Keratinocyte (primary cell): ENCODE results near the gene TMEM231. TPM values are rescaled to one million over a fixed set of nuclear protein-coding genes. Genes with fewer than 3 reads are reported as not detected.

Experiments used
- DNase-seq: peaks from one replicate; pipeline ENCODE4 v3.0.0-alpha.2; 2011; ENCODE audit warnings: low read depth, missing footprints, low spot score
- FAIRE-seq: peaks from 2 replicates; lab custom pipeline; 2011; peaks lifted over from hg19 to GRCh38; lab: Jason Lieb, UNC
- H2AFZ ChIP-seq: 2 replicates; pipeline ENCODE4 v1.6.0; 2012; ENCODE audit warnings: low read length, control low read depth, inconsistent platforms; ENCODE audit not compliant: control insufficient read depth
- H3K27ac ChIP-seq: 2 replicates; pipeline ENCODE4 v1.5.1; 2011; ENCODE audit warnings: low read length; ENCODE audit not compliant: control insufficient read depth, insufficient read depth
- H3K27me3 ChIP-seq: 3 replicates; pipeline ENCODE4 v1.6.0; 2011; ENCODE audit warnings: low read length; ENCODE audit not compliant: control insufficient read depth, insufficient read depth; ENCODE audit errors: extremely low read depth
- H3K36me3 ChIP-seq, 2 experiments: 2 replicates in 1 of 2; 3 replicates in 1 of 2; pipeline ENCODE4 v1.5.1; 2011; ENCODE audit warnings: low read length in 2 of 2, mild to moderate bottlenecking in 1 of 2; ENCODE audit not compliant: control insufficient read depth in 2 of 2, insufficient read depth in 2 of 2; ENCODE audit errors: extremely low read depth in 1 of 2
- H3K4me1 ChIP-seq: 3 replicates; pipeline ENCODE4 v1.5.1; 2011; ENCODE audit warnings: low read length; ENCODE audit not compliant: control insufficient read depth, insufficient read depth; ENCODE audit errors: extremely low read depth
- H3K4me2 ChIP-seq: 3 replicates; pipeline ENCODE4 v1.6.0; 2011; ENCODE audit warnings: low read depth, low read length; ENCODE audit not compliant: control insufficient read depth, insufficient read depth; ENCODE audit errors: extremely low read depth
- H3K4me3 ChIP-seq, 3 experiments: fragments of 200-600 bp in 1 of 3; sonication (generic) in 1 of 3; 2 replicates in 2 of 3; 3 replicates in 1 of 3; pipeline ENCODE4 v1.5.1; 2011 to 2016; ENCODE audit warnings: low read length in 3 of 3, mild to moderate bottlenecking in 3 of 3, control low read depth in 2 of 3, inconsistent platforms in 1 of 3, low read depth in 1 of 3, mixed read lengths in 1 of 3, mixed run types in 1 of 3, moderate library complexity in 1 of 3; ENCODE audit not compliant: control insufficient read depth in 2 of 3, insufficient read depth in 2 of 3; ENCODE audit errors: extremely low read depth in 1 of 3
- H3K79me2 ChIP-seq: 2 replicates; pipeline ENCODE4 v1.6.0; 2012; ENCODE audit warnings: low read length; ENCODE audit not compliant: control insufficient read depth, insufficient read depth
- H3K9ac ChIP-seq: 3 replicates; pipeline ENCODE4 v1.6.0; 2011; ENCODE audit warnings: low read length; ENCODE audit not compliant: control insufficient read depth, insufficient read depth; ENCODE audit errors: extremely low read depth
- H3K9me1 ChIP-seq: 3 replicates; pipeline ENCODE4 v1.6.0; 2011; ENCODE audit warnings: low read length; ENCODE audit not compliant: control insufficient read depth, insufficient read depth; ENCODE audit errors: extremely low read depth
- H3K9me3 ChIP-seq: 2 replicates; pipeline ENCODE4 v1.5.1; 2012; ENCODE audit warnings: low read depth, low read length; ENCODE audit not compliant: control insufficient read depth
- H4K20me1 ChIP-seq: 3 replicates; pipeline ENCODE4 v1.6.0; 2011; ENCODE audit warnings: low read length; ENCODE audit not compliant: control insufficient read depth, insufficient read depth; ENCODE audit errors: extremely low read depth
- CTCF ChIP-seq, 3 experiments: IDR thresholded peaks in 1 of 3; conservative IDR thresholded peaks in 1 of 3; optimal IDR thresholded peaks in 1 of 3; 2 replicates in 2 of 3; 3 replicates in 1 of 3; pipeline versions ENCODE3 to v1.5.1; 2011; ENCODE audit warnings: low read length in 3 of 3, mild to moderate bottlenecking in 3 of 3, moderate library complexity in 2 of 3, control low read depth in 1 of 3, inconsistent platforms in 1 of 3; ENCODE audit not compliant: insufficient read depth in 2 of 3; ENCODE audit errors: extremely low read depth in 1 of 3
- EZH2 ChIP-seq: IDR thresholded peaks from one replicate; pipeline ENCODE4 v1.6.1; 2012; ENCODE audit warnings: inconsistent platforms, mild to moderate bottlenecking, low read length, moderate library complexity
- dilution Hi-C: fragments of 300-500 bp; cut with MboI; formaldehyde crosslinking; loops from one replicate; pipeline ENCODE4 v1.7.0; 2020; ENCODE audit warnings: low sequenced_read_pairs; ENCODE audit not compliant: extremely low pct_ligation_motif_present
- polyA plus RNA-seq, 5 experiments: library from polyadenylated mRNA; depleted of rRNA in 3 of 5; stranded (reverse) in 3 of 5; stranded (forward) in 1 of 5; unstranded in 1 of 5; fragments of >200 nt; gene quantifications; 1 replicate in 1 of 5; 2 replicates in 3 of 5; 3 replicates in 1 of 5; pipeline versions ENCODE4 v1.2.1 to v1.2.3, GENCODE V29; 2011 to 2012; ENCODE audit warnings: missing spikeins in 2 of 5, low read depth in 1 of 5, low replicate concordance in 1 of 5

Gene TMEM231
- polyA plus RNA-seq, 1 donor (not counting 4 experiments of a cell fraction or from before 2014, with no cell fraction given), result 11.0 TPM

- TF ChIP-seq EZH2, result no peak
- TF ChIP-seq CTCF (optimal IDR thresholded peaks at IDR 0.05 in 1 of 3, IDR thresholded peaks at IDR 0.05 in 1 of 3, conservative IDR thresholded peaks at IDR 0.05 in 1 of 3; ENCODE audit: extremely low read depth in 1 of 3, insufficient read depth in 2 of 3, low read length in 3 of 3), result no peak
- Histone ChIP-seq H3K9me1 (no peaks in the 10 kb centered on the region), H3K9ac (no peak overlapping the region), H3K36me3 (no peaks in the 10 kb centered on the region), H3K27me3 (no peaks in the 10 kb centered on the region), H3K4me1 (no peaks in the 10 kb centered on the region), H4K20me1 (no peaks in the 10 kb centered on the region), H3K4me3 (no peak overlapping the region), H3K9me3 (no peaks in the 10 kb centered on the region), H3K27ac (no peak overlapping the region), H3K4me2 (no peak overlapping the region), H3K79me2 (no peaks in the 10 kb centered on the region), H2AFZ (no peak overlapping the region)
- DNase-seq (no peak), FAIRE-seq (no peak)
- dilution Hi-C loops, result no loop called here
Measured at GRCh38 chr16:75529056-75529905, 26.8 kb downstream of the TMEM231 start.

DNA sequence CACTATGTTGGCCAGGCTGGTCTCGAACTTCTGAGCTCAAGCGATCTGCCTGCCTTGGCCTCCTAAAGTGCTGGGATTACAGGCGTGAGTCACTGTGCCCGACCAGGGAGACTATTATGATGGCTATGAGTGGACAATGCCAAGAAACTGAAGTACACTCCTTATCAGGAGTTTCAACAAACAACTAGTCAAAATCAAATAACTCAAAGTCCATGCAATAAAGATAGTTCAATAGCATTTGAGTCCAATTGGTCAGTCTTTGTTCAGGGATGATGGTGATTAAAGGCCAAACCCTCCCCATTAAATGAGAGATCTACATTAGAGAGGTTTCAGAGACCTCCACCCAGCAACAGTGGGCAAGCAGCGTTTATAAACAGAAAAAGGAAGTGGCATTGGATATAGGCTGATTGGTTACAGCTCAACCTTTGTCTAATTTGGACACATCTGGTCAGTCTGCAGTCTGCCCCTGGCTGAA, 28.2 kb downstream of the TMEM231 start:
- TF ChIP-seq EZH2, result no peak
- dilution Hi-C loops, result no loop called here

More for the DNA sequence above, 28.2 kb downstream of the TMEM231 start:
- Histone ChIP-seq H3K36me3 (no peaks in the 10 kb centered on the region), H2AFZ (no peak overlapping the region), H3K79me2 (no peaks in the 10 kb centered on the region), H3K4me1 (no peaks in the 10 kb centered on the region), H3K4me2 (no peak overlapping the region), H3K9me3 (no peaks in the 10 kb centered on the region), H3K9me1 (no peaks in the 10 kb centered on the region), H3K9ac (no peak overlapping the region), H3K27ac (no peak overlapping the region), H3K4me3 (no peak overlapping the region), H4K20me1 (no peaks in the 10 kb centered on the region), H3K27me3 (no peaks in the 10 kb centered on the region)
- FAIRE-seq (no peak), DNase-seq (no peak)
